Measurements from ENCODE around the gene TRPM3. TPM values are rescaled to one million over a fixed set of nuclear protein-coding genes. Genes with fewer than 3 reads are reported as not detected.

TRPM3 gene
- total RNA-seq, 1 experiment from 2014 or later, result 5.4 TPM

- no peak for TF ChIP-seq E2F1 (CRISPR knock-in tag; IDR thresholded peaks at IDR 0.05)
- no peak for TF ChIP-seq SMAD4 (CRISPR knock-in tag; IDR thresholded peaks at IDR 0.05)
- TF ChIP-seq HMGXB4 (CRISPR knock-in tag; IDR thresholded peaks at IDR 0.05), result no peak
- TF ChIP-seq SP1 (CRISPR knock-in tag; conservative IDR thresholded peaks at IDR 0.05), result no peak
- no peak for TF ChIP-seq OVOL2 (CRISPR knock-in tag; IDR thresholded peaks at IDR 0.05; ENCODE audit: borderline replicate concordance)
- no peak for TF ChIP-seq JUN (CRISPR knock-in tag; IDR thresholded peaks at IDR 0.05)
Observed at GRCh38 chr9:70874451-70874850, 247.0 kb downstream of the TRPM3 start (continued).

- peaks cover 6% of the 10 kb centered on the region for H3K9me3 Mint-ChIP-seq
- no peaks in the 10 kb centered on the region for H3K27me3 Mint-ChIP-seq (ENCODE audit: low read depth)
- ChIA-PET CTCF (no interaction called here), POLR2A (no interaction called here)
- DNase-seq (ENCODE audit: low spot score), result no peak
- H3K4me3 Mint-ChIP-seq, result no peak overlapping the region
- H3K27ac Mint-ChIP-seq, result no peak overlapping the region
- no peaks in the 10 kb centered on the region for H3K36me3 Mint-ChIP-seq
- no peaks in the 10 kb centered on the region for H3K4me1 Mint-ChIP-seq
- TF ChIP-seq CREM (CRISPR knock-in tag; IDR thresholded peaks at IDR 0.05) (no peak), ESRRA (CRISPR knock-in tag; IDR thresholded peaks at IDR 0.05; ENCODE audit: borderline replicate concordance) (no peak), ZSCAN18 (CRISPR knock-in tag; IDR thresholded peaks at IDR 0.05) (no peak), PRDM15 (CRISPR knock-in tag; IDR thresholded peaks at IDR 0.05) (no peak), ZNF232 (CRISPR knock-in tag; IDR thresholded peaks at IDR 0.05) (no peak), FOXP4 (CRISPR knock-in tag; IDR thresholded peaks at IDR 0.05) (no peak)
- ATAC-seq, result no peak
Observed at GRCh38 chr9:70873506-70873905, 247.9 kb downstream of the TRPM3 start.

Measured in WTC11 (cell line).